ENCODE measurements around the gene OR2H1. TPM values are rescaled to one million over a fixed set of nuclear protein-coding genes. Genes with fewer than 3 reads are reported as not detected.

Gene OR2H1
- total RNA-seq, 1 donor from 2014 or later: not detected

DNA sequence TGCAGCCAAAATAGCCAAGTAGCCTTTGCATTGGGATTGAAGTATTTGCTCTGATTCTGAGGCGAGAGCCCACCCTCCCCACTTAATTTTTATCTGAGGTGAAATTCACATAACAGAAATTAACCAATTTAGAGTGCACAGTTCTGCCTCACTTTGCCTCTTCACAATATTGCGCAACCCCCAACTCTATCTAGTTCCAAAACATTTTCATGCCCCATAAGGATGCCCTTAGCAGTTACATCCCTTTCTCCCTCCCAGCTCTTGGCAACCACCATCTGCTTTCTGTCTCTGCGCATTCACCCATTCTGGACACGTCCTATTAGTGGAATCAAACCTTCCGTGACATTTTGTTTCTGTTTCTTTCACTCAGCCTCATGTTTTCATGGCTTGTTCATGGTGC, 21.8 kb downstream of the OR2H1 start:
- ATAC-seq (no peak), DNase-seq (no peak)
- intact Hi-C loops (cut with micrococcal nuclease): no loop called here

DNA sequence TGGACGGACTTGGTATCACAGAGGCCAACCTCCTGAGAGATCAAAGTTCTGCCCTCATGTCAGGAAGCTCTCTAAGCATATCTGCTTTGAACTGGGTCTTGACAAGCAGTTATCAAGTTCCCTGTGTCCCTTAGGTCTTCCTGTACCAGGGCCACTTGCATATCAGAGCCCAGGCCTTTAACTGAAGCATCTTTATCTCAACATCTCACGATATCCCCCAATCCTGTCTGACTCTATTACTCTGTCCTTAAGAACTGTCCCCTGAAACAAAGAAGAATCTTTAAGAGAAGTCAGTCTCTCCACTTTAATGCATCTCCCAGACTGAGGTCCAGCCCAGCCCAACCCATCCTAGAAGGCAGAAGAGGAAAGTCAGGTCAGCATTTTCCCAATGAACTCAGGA, 22.6 kb downstream of the OR2H1 start:
- ATAC-seq: no peak
- intact Hi-C loops (cut with micrococcal nuclease): no loop called here
- no peak for DNase-seq

DNA sequence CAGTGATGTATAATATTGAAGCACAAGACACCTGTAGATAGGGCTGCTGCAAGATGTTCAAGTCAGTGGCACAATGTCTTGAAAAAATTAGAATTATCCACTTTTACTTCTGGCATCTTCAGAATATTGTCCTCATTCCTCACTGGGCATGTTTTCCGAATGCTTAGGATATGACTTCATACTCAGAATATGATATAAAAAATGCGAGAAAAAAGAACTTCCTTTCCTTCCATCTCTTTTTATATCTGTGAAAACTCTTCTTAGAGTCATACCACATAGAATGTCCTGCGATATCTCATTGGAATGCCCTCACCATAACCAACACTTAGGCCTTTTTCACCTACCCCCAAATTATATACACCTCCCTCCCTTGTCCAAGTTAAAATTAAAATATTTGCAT, 26.2 kb downstream of the OR2H1 start:
- intact Hi-C loops (cut with micrococcal nuclease): no loop called here
- DNase-seq: no peak
- ATAC-seq: no peak

DNA sequence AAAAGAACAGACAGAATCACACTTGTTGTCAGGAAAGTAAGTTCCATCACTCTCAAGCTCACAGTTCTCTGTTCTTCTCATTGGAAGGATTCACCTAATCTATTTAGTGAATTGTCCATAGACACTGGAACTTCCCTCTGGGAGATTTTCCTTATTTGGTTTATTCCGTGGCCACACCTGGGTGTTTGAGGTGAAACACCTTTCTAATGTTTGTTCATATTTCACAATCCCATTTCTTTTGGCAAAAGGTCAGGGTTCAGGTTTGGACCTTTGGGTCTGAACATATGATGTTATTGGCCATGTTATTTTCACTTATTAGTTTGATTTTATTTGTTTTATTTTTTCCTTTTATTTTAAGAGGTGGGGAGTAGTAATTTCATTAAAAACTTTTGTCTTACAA, 26.8 kb downstream of the OR2H1 start:
- ATAC-seq: no peak
- intact Hi-C loops (cut with micrococcal nuclease): no loop called here

DNA sequence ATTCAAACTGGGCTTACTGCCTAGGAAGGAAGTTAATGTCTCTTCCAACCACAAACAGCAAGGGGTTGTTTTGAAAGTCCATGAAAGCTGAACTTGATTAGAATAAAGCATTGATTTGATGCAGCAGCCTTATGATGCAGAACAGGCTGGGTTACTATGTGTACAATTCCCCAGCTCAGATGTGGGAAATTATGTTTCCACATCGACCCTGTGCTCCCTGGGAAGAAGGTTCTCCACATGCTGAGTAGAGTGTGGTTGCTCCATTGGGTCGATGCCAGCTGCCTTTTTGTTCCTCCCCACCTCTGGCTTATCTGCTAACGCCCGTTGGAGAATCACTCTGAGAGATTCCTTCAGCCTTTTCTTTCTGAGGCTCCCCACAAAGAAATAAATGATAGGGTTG, 29.6 kb downstream of the OR2H1 start:
- DNase-seq: no peak
- intact Hi-C loops (cut with micrococcal nuclease): no loop called here
- no peak for ATAC-seq

More for the DNA sequence above, 26.8 kb downstream of the OR2H1 start:
- no peak for DNase-seq

DNA sequence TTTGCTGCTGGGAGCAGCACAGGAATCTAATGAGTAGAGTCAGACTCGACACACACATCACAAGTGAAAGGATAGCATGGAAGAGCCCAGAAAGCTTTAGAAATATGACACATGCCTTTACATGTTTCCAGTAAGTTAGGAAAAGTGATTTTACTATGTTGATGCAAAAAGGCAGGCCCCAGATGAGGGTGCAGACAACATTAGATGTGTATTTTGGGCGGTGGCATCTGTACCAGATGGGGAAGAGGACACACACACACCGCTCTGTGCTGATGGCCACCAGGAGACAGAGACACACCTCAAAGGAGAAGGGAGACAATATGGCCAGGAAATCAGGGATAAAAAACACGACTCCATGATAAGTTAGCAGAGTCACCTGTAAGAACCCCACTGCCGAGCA, 30.2 kb downstream of the OR2H1 start:
- intact Hi-C loops (cut with micrococcal nuclease): no loop called here
- ATAC-seq: no peak

DNA sequence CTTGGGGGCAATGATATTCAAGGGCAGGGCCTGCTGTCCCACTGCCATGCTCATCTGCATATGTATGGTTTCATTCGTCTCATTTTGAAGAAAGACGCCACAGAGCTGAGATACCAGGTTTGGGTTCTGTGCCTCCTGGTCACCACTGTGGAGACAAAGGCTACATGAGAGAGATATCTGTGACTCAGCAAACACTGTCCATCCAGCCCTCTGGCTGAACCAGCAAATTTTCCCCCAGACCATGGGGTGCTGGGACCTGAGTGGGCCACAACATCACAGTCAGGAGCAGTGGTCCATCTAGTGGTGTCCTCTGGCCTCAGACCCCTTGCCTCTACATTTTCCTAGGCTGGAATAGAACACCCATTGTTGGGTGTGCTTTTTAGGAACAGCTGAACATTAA, 30.7 kb downstream of the OR2H1 start, which contains the start of gene MAS1L:
Gene MAS1L (minus strand): TSS at position 297 of the 400 bp plus-strand sequence. CDS start 54 bp downstream, at position 243.
- DNase-seq (no peak), ATAC-seq (no peak)
- intact Hi-C loops (cut with micrococcal nuclease): no loop called here

More for the DNA sequence above, 30.2 kb downstream of the OR2H1 start:
- no peak for DNase-seq

DNA sequence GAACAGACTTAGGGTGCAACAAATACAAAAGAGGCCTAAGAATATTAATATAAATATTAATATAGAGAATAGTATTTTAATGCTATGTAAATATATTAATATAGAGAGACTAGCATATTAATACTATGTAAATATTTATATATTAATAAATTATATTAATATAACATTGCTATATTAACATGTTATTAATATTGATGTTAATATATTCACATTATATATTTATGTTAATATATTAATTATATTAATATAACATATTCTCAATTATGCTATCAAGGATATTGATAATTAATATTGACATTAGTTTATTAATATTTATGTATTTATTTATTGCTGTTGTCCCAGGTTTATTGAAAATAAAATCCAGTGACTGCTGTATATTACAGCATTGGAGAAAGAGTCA, 31.9 kb downstream of the OR2H1 start:
- DNase-seq (no peak), ATAC-seq (no peak)
- intact Hi-C loops (cut with micrococcal nuclease): no loop called here

DNA sequence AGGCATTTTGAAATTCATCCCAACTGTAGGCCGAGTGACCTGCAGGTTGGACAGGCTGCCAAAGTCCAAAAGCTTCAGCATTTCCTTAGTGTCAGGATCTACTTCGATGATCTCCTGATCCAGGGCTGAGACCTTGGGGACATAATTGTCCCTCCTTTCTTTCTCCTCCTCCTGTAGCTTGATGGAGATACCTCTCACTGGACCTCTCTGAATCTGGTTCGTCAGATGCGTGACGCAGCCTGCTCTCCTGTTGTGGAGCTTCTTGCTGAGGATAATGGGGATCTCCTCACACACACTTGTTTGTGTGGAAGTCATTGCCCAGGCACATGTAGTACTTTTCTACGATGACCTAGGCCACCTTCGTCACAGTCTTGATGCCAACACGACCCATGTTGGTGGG, 32.3 kb downstream of the OR2H1 start:
- intact Hi-C loops (cut with micrococcal nuclease): no loop called here
- ATAC-seq (no peak), DNase-seq (no peak)

DNA sequence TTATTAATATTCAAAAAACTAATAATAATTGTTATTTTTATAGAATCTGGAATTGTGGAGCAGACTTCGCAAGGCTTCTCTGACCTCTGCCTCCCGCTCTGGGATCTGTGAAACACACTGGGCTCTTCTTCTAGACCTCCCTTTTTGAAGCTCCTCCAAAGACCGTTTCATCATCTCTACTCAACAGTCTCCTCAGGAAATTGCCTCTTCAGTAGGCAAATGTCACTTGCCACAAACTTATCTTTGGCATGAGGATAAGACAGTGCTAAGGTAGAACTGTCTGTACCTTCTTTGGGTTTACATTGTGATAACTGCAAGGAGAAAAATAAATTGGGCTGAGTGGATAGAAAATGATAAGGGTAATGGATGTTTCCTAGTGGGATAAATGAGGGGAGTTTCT, 33.1 kb downstream of the OR2H1 start:
- intact Hi-C loops (cut with micrococcal nuclease): no loop called here
- ATAC-seq (no peak), DNase-seq (no peak)

DNA sequence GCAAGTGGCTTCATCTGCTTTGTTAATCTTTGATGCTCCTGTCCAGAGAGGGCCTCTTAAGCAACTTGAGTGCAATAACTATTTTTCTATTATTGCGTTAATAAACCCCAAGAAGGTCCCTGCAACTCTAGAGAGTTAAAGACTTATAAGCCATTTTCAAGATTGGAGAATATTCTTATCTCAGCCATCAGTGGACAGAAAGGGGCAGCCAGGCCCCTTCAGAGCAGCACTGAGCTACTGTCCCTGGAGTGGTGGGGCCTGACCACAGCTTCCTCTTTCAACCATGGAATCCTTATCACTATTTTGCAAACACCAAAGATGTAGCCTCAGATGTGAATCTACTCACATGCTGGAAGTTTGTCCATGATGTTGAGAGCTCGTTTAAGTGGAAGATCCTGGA, 33.6 kb downstream of the OR2H1 start:
- ATAC-seq: no peak
- DNase-seq: no peak
- intact Hi-C loops (cut with micrococcal nuclease): no loop called here

DNA sequence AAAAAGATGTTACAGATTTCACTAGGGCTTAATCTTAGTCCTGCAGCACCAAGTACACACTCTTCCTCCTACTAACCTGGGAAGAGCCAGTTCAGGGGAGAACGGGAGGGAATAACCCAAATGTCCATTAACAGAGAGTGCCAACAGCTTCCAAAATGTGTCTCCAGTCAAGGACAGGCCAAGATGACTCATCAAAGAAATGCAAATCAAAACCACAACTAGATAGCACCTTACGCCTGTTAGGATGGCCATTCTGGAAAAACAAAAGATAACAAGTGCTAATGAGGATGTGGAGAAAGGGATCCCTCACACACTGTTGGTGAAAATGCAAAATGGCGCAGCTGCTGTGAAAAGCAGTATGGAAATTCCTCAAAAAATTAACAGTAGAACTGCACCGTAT, 34.6 kb downstream of the OR2H1 start:
- no peak for DNase-seq
- intact Hi-C loops (cut with micrococcal nuclease): no loop called here

DNA sequence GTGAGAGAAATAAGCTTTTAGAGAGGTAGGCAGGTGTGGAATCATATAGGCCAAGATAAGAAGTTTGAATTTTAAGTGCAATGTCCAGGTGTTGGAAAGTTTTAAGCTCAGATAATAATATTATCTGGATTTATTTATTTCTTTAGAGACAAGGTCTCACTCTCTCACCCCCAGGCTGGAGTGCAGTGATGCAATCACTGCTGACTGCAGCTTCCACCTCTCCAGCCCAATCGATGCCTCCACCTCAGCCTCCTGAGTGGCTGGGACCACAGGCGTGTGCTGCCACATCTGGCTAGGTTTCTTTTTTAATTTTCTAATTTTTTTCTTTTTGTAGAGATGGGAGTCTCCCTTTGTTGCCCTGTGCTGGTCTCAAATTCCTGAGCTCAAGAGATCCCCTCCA, 36.3 kb downstream of the OR2H1 start:
- ATAC-seq (no peak), DNase-seq (no peak)
- intact Hi-C loops (cut with micrococcal nuclease): no loop called here

More for the DNA sequence above, 34.6 kb downstream of the OR2H1 start:
- ATAC-seq: no peak

DNA sequence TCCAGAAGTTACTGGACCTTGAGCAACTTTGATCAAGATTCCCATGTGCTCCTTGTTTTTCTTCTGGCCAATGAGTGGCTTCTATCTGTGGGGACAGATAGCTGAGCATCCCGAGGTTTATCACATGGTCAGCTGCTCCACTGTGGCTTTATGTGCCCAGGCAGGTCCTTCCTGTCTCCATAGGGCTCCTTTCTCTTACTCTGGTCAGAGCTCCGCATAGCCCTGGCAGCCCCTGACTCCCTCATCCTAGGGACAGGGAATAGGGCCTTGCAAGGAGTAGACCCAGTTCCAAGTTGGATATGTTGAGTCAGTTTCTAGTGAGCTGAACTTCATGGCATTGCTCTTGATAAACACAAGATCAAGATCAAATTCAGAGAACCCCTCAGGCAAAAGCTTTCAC, 37.2 kb downstream of the OR2H1 start:
- ATAC-seq (no peak), DNase-seq (no peak)
- intact Hi-C loops (cut with micrococcal nuclease): no loop called here

DNA sequence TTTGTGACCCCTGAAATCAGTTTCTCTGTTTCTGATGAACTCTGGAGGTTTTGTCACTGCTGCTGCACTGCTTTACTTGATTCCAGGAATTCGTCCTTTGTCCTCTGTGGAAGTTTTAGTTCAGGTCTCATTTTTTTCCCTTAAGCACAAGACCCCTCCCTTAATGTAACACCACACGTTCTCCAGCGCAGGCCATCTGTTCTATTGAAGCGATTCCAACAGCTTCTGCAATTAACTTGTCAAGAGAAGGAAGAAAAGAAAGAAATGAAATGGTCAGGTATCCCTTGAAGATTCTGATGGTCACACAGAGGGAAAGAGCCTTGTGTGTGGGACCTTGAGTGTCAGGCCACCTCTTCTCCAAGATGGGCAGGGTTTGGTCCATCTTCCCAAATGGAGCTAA, 38.6 kb downstream of the OR2H1 start:
- intact Hi-C loops (cut with micrococcal nuclease): no loop called here
- ATAC-seq: no peak
- no peak for DNase-seq

DNA sequence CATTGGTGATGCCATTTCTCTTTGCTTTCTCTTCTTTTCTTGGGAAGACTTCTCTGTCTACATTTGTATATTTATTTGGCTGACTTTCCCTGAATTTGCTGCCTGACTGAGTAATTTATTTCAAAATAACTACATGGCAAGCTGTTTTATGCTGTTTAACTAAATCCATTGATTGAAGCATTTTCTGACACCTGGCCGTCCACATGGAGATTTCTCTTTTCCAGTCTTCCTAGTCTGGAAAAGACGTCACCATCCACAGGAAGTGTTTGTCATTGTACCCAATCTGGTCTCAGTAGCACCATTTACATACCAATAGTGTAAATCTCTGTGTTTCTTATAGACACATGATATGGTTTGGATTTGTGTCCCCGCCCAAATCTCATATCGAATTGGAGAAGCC, 40.0 kb downstream of the OR2H1 start:
- DNase-seq (no peak), ATAC-seq (no peak)
- intact Hi-C loops (cut with micrococcal nuclease): no loop called here

DNA sequence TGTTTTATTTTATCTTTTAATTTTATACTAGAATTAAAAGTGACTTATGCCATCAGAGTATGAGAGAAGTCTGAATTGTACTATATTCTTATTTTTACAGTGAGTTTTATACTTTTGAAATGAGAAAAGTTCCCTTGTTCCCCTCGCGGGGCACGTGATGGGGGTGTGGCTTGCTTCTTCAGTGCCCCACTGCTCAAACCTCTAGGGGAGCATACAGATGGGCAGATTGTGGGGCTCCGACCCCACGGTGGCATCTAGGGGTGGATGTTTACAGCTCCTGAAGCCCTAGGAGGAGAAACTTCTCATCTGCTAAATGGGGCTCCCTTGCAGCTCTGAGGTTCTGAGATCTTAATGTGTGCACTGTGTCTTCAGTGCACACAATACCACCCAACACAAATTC, 42.7 kb downstream of the OR2H1 start:
- no peak for DNase-seq
- no peak for ATAC-seq
- intact Hi-C loops (cut with micrococcal nuclease): no loop called here

DNA sequence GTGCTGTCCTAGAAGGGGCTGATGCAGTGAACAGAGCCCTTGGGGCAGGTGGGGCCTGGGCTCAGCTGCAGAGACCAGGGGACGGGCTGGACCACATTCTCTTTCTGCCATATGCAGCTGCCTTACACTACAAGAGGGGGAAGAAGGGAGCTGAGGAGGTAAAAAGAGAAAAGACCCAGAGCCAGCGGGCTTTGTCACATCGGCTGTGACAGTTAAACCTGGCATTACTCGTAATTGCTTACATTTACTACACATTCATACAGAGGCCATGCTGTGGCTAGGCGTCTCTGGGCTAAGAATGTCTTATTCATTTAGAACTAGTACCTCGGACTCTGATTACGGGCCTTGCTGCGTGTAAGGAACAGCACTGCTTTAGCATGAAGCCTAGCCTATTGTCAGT, 43.6 kb downstream of the OR2H1 start:
- ATAC-seq (no peak), DNase-seq (no peak)
- intact Hi-C loops (cut with micrococcal nuclease): no loop called here

DNA sequence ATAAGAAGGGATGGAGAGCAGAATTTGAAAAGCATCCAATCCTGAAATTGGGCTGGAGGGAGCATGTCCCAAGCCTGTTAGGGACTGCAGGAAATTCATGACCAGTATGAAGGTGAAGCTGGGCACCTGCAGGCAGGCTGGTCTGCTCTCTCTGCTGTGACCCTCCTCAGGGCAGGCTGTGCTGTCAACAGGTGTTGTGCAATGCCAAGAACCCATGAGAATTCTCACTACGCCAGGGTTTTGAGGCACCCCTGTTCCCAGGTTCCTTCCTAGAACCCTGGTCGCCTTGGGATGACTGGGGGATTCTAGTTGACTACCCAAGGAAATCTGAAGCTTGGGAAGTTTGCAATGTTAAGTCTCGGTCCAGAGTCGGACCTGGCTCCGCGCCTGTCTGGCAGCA, 44.2 kb downstream of the OR2H1 start:
- no peak for ATAC-seq
- no peak for DNase-seq
- intact Hi-C loops (cut with micrococcal nuclease): no loop called here

DNA sequence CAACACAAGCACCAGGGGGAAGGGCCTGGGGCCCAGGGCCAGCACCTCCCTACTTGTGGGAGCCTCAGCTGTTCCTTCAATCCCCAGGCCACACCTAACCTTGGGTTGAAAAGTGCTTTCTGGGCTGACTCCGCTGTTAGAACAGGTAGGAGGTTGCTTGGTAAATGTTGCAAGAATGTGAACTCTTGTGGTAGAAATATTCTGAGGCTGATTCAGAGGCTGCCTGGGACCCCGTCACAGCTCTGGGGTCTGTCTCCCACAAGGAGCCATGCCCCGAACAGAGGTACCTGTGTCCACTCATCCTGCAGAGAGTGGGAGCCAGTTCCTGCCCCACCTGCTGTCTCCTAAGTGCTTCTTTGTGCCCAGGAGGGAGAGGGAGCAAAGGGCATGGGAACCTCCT, 45.2 kb downstream of the OR2H1 start:
- intact Hi-C loops (cut with micrococcal nuclease): no loop called here
- no peak for ATAC-seq
- no peak for DNase-seq

DNA sequence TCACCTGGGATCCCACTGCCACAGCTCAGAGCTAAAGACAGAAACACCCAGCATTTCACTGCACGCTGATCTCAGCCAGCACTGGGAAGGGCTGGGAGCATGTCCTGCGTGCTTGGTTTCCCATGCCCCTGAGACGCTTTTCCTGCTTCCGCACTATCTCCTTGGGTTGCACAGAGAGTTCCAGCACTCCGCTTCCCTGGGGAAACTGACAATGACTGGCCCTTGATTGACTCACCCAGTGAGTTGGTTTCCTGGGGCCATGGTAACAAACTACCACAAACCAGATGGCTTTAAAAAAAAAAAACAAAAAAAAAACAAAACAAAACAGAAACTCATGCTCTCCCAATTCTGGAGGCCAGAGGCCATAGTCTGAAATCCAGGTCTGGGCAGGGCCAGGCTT, 45.6 kb downstream of the OR2H1 start:
- intact Hi-C loops (cut with micrococcal nuclease): no loop called here
- ATAC-seq (peak; percentile 12), DNase-seq (no peak)

DNA sequence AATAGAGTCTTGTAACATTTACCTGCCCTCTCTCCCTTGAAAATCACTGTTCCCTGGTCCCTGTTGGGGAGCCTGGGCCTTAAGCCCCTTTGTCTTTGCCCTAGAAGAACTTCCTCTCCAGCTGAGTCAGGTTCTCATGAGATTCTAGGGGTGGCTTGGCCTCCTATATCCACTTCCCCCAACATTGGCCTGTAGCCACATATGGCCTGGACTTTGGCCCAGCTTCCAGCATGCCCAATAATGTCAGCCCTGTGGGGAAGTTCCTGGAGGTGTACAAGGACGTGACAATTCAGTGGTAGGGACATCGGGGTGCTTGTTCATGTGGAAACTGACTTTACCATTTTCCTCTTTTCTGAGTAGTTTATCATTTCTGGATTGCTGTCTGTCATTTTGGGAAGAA, 48.0 kb downstream of the OR2H1 start:
- DNase-seq (no peak), ATAC-seq (no peak)
- intact Hi-C loops (cut with micrococcal nuclease): no loop called here

All from left ventricle myocardium superior (tissue), 1 donor.